ENCODE results near the gene HACL1.

- TF ChIP-seq CTCF (IDR thresholded peaks at IDR 0.05) (no peak), POLR2A (IDR thresholded peaks at IDR 0.05) (no peak)
Measured at GRCh38 chr3:15602146-15602536, 772 bp upstream of the HACL1 start.
